Neural progenitor cell (in vitro differentiated cells): ENCODE data around the gene ARHGAP15. TPM values are rescaled to one million over a fixed set of nuclear protein-coding genes. Genes with fewer than 3 reads are reported as not detected.
A peak's percentile ranks its signal among the peaks of the same experiment; 100 is the strongest.

ENCODE experiments used
- DNase-seq: peaks from one replicate; pipeline ENCODE4 v3.0.0-alpha.2; 2016; ENCODE audit warnings: low spot score
- H2AFZ ChIP-seq: fragments of 200-600 bp; sonication (generic); replicated peaks from 2 replicates; pipeline ENCODE4 v1.6.1; 2016; ENCODE audit warnings: antibody characterized with exemption
- H3F3A ChIP-seq: fragments of 200-600 bp; sonication (generic); 2 replicates; pipeline ENCODE4 v1.6.1; 2016; ENCODE audit warnings: antibody characterized with exemption, low read depth
- H3K27ac ChIP-seq: fragments of 200-600 bp; sonication (generic); 2 replicates; pipeline ENCODE4 v1.5.1; 2016; ENCODE audit warnings: mild to moderate bottlenecking
- H3K27me3 ChIP-seq: fragments of 200-600 bp; sonication (generic); 2 replicates; pipeline ENCODE4 v1.6.1; 2016; ENCODE audit warnings: mild to moderate bottlenecking, moderate library complexity
- H3K36me3 ChIP-seq: fragments of 200-600 bp; sonication (generic); 2 replicates; pipeline ENCODE4 v1.5.1; 2016
- H3K4me1 ChIP-seq: fragments of 200-600 bp; sonication (generic); 2 replicates; pipeline ENCODE4 v1.6.1; 2016; ENCODE audit warnings: mixed run types
- H3K4me2 ChIP-seq: fragments of 200-600 bp; sonication (generic); 2 replicates; pipeline ENCODE4 v1.6.1; 2016
- H3K4me3 ChIP-seq: fragments of 200-600 bp; sonication (generic); 2 replicates; pipeline ENCODE4 v1.5.1; 2016
- H3K79me2 ChIP-seq: fragments of 200-600 bp; sonication (generic); 2 replicates; pipeline ENCODE4 v1.6.1; 2016; ENCODE audit warnings: low read depth
- H3K9ac ChIP-seq: fragments of 200-600 bp; sonication (generic); 2 replicates; pipeline ENCODE4 v1.6.1; 2016
- H3K9me3 ChIP-seq: fragments of 200-600 bp; sonication (generic); 2 replicates; pipeline ENCODE4 v1.5.1; 2016; ENCODE audit warnings: low read depth
- H4K20me1 ChIP-seq: fragments of 200-600 bp; sonication (generic); 2 replicates; pipeline ENCODE4 v1.6.1; 2016; ENCODE audit warnings: low read depth
- H3K27ac Mint-ChIP-seq: 3 replicates; pipeline ENCODE4 v1.8.0; 2021; ENCODE audit warnings: mixed read lengths
- H3K27me3 Mint-ChIP-seq: 2 replicates; pipeline ENCODE4 v1.8.0; 2022; ENCODE audit warnings: low read depth, mild to moderate bottlenecking, inconsistent platforms, moderate library complexity, mixed read lengths; ENCODE audit not compliant: insufficient read depth
- H3K36me3 Mint-ChIP-seq: 3 replicates; pipeline ENCODE4 v1.8.0; 2021; ENCODE audit warnings: mixed read lengths
- H3K4me1 Mint-ChIP-seq: 3 replicates; pipeline ENCODE4 v1.8.0; 2021; ENCODE audit warnings: mixed read lengths
- H3K4me3 Mint-ChIP-seq: 3 replicates; pipeline ENCODE4 v1.8.0; 2021; ENCODE audit warnings: mild to moderate bottlenecking, moderate library complexity, mixed read lengths
- H3K9me3 Mint-ChIP-seq: 3 replicates; pipeline ENCODE4 v1.8.0; 2020; ENCODE audit warnings: mixed read lengths
- CTCF ChIP-seq: fragments of 200-600 bp; sonication (generic); IDR thresholded peaks from 2 replicates; pipeline ENCODE4 v1.5.1; 2017; ENCODE audit warnings: antibody characterized with exemption, mild to moderate bottlenecking
- EZH2 ChIP-seq: fragments of 200-600 bp; sonication (generic); IDR thresholded peaks from 2 replicates; pipeline ENCODE4 v1.6.1; 2017; ENCODE audit warnings: antibody characterized with exemption, mild to moderate bottlenecking, moderate library complexity
- EZH2phosphoT487 ChIP-seq: fragments of 200-600 bp; sonication (generic); IDR thresholded peaks from 2 replicates; pipeline ENCODE4 v1.6.1; 2017; ENCODE audit warnings: antibody characterized with exemption
- total RNA-seq: library from RNA; depleted of rRNA; stranded (reverse); fragments of >200 nt; gene quantifications from 2 replicates; pipeline ENCODE4 v1.2.3, GENCODE V29; 2015; ENCODE audit warnings: low replicate concordance

The ARHGAP15 gene
- total RNA-seq, 1 donor from 2014 or later = 5.9 TPM

- no peak for DNase-seq
- H3K4me3 Mint-ChIP-seq = no peak overlapping the region
- H3K27ac Mint-ChIP-seq = no peak overlapping the region
- H3K27me3 Mint-ChIP-seq = peaks cover 2% of the 10 kb centered on the region
- no peaks in the 10 kb centered on the region for H4K20me1 ChIP-seq
- H3K27me3 ChIP-seq = no peaks in the 10 kb centered on the region
- peaks cover 18% of the 10 kb centered on the region for H3K4me1 Mint-ChIP-seq
- H3K79me2 ChIP-seq = no peaks in the 10 kb centered on the region
- H3K4me1 ChIP-seq = peaks cover 36% of the 10 kb centered on the region
- no peak overlapping the region for H3K4me3 ChIP-seq
- no peak overlapping the region for H2AFZ ChIP-seq
- H3K9me3 ChIP-seq = no peaks in the 10 kb centered on the region
- no peaks in the 10 kb centered on the region for H3K9me3 Mint-ChIP-seq
- H3K36me3 ChIP-seq = no peaks in the 10 kb centered on the region
- H3K9ac ChIP-seq = no peak overlapping the region
- TF ChIP-seq EZH2 (no peak), CTCF (no peak), EZH2phosphoT487 (no peak)
- H3K36me3 Mint-ChIP-seq = no peaks in the 10 kb centered on the region
- peaks cover 9% of the 10 kb centered on the region for H3F3A ChIP-seq
- no peak overlapping the region for H3K4me2 ChIP-seq
- H3K27ac ChIP-seq = no peak overlapping the region
Measured at GRCh38 chr2:143522699-143523098, 393.5 kb downstream of the ARHGAP15 start.

- Mint-ChIP-seq H3K4me1 (peaks cover 27% of the 10 kb centered on the region), H3K9me3 (no peaks in the 10 kb centered on the region), H3K36me3 (no peaks in the 10 kb centered on the region), H3K27ac (no peak overlapping the region), H3K4me3 (no peak overlapping the region), H3K27me3 (peaks cover 2% of the 10 kb centered on the region)
- Histone ChIP-seq H3K9ac (no peak overlapping the region), H2AFZ (peak overlapping the region; percentile 8), H3K36me3 (no peaks in the 10 kb centered on the region), H3K4me3 (no peak overlapping the region), H3K27me3 (no peaks in the 10 kb centered on the region), H3K79me2 (no peaks in the 10 kb centered on the region), H3K4me1 (peaks cover 50% of the 10 kb centered on the region), H3K9me3 (no peaks in the 10 kb centered on the region), H3F3A (peaks cover 9% of the 10 kb centered on the region), H3K27ac (no peak overlapping the region), H4K20me1 (no peaks in the 10 kb centered on the region), H3K4me2 (no peak overlapping the region)
- TF ChIP-seq EZH2phosphoT487 (no peak), EZH2 (no peak), CTCF (no peak)
- no peak for DNase-seq
Measured at GRCh38 chr2:143524119-143524553, 394.9 kb downstream of the ARHGAP15 start.

- Histone ChIP-seq H3K27ac (peak overlapping the region; percentile 71), H3K4me2 (peak overlapping the region; percentile 50), H3K9me3 (no peaks in the 10 kb centered on the region), H2AFZ (peak overlapping the region; percentile 81), H3F3A (peaks cover 9% of the 10 kb centered on the region), H3K4me1 (peaks cover 57% of the 10 kb centered on the region), H3K27me3 (no peaks in the 10 kb centered on the region), H3K4me3 (no peak overlapping the region), H3K36me3 (no peaks in the 10 kb centered on the region), H3K79me2 (no peaks in the 10 kb centered on the region), H4K20me1 (no peaks in the 10 kb centered on the region), H3K9ac (no peak overlapping the region)
- peaks cover 33% of the 10 kb centered on the region for H3K4me1 Mint-ChIP-seq
- peak overlapping the region; percentile 67 for H3K27ac Mint-ChIP-seq
- no peak overlapping the region for H3K4me3 Mint-ChIP-seq
- H3K36me3 Mint-ChIP-seq = no peaks in the 10 kb centered on the region
- no peak for DNase-seq
- peaks cover 2% of the 10 kb centered on the region for H3K27me3 Mint-ChIP-seq
- no peaks in the 10 kb centered on the region for H3K9me3 Mint-ChIP-seq
- TF ChIP-seq EZH2 (no peak), EZH2phosphoT487 (no peak), CTCF (no peak)
Measured at GRCh38 chr2:143524559-143525401, 395.6 kb downstream of the ARHGAP15 start.
